Hepatic stellate cell (primary cell): ENCODE results near the gene CD244.
"Not testable (repeated sequence)": the region's sequence is repeated elsewhere in the genome, so short reads cannot be mapped to it uniquely, and the experiment has no call there.

ENCODE experiments used
- DNase-seq: peaks from one replicate; pipeline ENCODE4 v3.0.0; 2011; ENCODE audit warnings: low spot score

Gene CD244

DNA sequence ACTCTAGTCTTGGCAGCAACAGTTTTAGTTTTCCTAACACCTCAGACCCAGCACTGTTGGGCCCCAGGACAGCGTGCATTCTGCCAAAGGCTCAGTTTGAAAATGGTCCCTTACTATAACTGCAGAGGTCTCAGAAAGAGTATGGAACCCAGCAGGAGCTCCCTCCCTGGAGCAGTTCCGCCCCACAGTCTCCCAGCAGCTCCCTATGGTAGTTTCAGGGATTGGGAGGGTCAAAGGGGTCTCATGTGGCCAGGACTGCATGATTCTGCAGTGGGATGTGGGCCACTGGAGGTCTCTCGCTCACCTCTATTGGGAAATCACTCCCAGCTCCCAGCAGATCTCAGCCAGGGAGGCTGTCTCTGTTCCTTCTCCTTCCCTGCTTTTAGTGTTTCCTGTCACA, 54.4 kb downstream of the CD244 start:
- DNase-seq: no peak

DNA sequence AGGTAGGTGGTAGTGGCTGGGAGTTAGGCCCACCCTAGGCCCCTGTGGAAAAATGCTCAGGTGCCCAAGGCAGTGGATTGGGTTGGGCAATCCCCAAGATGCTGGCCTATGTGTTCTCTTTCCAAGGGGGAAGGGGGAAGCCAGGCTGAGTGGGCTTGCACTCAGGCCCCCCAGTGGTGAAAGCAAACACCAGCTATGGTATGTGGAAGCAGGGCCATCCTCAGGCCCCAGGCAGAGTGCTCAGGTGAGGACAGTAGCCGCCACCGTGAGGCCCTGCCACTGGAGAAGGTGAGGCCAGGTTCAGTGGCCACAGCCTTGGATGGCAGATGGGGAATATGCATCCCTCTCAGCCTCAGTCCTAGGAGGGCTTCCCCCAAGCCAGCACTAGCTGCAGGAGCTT, 54.9 kb downstream of the CD244 start:
- DNase-seq: no peak

DNA sequence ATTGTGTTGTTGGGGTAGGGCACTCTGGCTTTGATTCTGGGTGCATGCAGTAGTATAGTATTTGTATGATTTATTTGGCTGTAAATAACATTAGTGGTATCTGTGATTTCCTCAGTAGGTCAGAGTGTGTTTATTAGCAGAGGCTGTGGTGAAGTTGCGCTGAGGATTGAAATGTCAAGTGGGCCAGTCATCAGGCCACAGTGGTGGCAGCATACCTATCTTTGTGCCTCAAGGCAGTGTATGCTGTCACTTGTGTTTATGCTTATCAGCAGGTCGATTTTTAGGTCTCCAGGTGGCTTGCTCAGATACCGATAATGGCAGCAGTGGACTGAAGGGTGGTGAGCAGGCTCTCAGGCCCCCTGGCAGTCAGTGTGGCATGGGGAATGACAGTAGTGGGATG, 55.4 kb downstream of the CD244 start:
- DNase-seq: no peak

DNA sequence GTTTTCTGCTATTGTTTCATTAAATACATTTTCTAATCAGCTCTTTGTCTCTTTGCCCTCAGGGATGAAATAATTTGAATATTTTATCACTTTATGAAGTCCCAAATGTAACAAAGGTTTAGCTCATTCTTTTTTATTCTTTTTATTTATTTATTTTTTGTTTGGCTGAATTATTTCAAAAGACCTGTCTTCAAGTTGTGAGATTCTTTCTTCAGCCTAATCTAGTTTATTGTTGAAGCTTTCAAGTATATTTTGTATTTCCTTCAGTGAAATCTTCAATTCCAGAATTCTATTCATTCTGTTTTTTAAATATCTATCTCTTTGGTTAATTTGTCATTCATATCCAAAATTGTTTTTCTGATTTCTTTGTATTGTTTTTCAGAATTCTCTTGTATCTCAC, 55.9 kb downstream of the CD244 start:
- no peak for DNase-seq

DNA sequence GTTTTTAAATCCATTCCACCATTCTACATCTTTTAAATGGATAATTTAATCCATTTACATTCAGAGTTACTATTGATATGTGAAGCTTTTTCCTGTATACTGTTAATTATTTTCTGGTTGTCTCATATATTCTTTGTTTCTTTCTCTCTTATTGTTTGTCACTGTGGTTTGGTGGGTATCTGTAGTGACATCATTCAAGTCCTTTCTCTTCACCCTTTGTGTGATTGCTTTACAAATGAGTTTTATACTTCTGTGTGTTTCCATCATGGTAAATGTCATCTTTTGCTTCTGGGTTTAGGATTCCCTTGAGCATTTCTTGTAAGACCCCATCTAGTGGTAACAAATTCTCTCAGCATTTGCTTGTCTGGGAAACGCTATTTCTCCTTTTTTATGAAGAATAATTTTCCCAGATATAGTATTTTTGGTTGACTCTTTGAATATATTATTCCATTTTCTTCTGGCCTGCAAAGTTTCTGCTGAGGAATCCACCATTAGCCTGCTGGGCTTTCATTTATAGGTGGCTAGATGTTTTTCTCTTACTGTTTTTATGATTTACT, 56.5 kb downstream of the CD244 start:
- no peak for DNase-seq

DNA sequence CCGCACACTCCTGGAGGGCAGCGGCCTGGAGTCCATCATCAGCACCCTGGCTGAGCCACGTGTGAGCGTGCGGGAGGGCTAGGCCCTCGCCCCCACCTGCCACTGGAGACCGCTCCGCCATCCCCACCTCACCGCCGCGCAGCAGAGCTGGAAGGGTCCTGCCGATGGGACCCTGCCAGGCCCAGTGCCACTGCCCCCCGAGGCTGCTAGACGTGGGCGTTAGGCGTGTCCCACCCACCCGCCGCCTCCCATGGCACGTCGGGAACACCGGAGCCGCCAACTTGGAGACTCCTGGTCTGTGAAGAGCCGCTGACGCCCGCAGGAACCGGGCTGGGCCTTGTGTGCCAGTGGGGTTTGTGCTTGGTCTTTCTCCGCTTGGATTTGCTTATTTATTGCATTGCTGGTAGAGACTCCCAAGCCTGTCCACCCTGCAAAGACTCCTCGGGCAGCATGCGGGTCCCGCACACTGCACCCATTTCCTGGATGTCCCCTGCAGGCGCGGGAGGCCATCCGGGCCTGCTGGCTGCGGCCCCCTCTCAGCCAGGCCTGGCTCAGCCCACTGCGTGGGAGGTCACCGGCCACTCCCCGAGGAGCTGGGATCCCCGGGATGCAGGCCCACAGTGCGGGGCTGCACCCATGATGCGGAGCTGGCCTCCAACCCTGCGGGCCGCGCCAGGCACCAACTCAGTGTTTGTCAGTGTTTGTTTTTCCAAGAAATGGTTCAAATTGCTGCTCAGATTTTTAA, 60.7 kb downstream of the CD244 start:
- no peak for DNase-seq

DNA sequence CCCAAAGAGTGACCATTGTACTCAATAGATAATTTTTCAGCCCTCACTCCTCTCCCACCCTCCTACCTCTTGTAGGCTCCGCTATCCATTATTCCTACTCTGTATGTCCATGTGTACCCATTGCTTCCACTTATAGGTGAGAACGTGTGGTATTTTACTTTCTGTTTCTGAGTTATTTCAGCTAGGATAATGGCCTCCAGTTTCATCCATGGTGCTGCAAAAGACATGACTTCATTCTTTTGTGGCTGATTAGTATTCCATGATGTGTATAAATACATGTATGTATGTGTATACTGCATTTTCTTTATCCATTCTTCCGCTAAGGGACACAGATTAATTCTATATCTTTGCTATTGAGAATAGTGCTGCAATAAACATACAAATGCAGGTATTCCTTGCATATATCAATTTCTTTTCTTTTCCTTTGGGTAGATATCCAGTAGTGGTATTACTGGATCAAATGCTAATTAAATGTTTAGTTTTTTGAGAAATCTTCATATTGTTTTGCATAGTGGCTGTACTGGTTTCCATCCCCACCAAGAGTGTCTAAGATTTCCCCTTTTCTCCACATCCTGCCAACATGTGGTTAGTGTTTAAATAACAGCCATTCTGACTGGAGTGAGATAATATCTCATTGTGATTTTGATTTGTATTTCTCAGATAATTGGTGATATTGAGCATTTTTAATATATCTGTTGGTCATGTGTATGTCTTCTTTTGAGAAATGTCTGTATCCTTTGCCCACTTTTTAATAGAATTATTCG, 61.9 kb downstream of the CD244 start:
- no peak for DNase-seq

DNA sequence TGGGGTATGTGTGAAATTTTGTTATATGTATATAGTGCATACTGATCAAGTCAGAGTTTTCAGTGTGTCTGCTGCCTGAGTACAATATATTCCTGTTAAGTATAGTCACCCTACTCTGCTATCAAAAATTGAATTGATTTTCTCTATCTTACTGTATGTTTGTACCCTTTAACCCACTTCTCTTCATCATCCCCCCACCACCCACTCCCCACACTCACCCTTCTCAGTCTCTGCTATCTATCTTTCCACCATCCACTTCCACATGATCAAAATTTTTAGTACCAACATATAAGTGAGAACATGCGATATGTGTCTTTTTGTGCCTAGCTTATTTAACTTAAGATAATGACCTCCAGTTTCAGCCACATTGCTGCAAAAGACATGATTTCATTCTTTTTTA, 62.5 kb downstream of the CD244 start:
- DNase-seq: no peak

DNA sequence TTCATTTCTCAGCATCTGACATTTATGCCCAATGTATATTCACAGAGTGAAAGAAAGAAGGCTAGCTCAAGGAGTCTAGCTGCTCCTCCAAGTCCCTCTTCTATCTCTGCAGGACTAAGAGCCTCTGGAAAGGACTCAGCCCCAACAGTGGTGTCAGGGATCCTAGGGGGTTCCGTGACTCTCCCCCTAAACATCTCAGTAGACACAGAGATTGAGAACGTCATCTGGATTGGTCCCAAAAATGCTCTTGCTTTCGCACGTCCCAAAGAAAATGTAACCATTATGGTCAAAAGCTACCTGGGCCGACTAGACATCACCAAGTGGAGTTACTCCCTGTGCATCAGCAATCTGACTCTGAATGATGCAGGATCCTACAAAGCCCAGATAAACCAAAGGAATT, 63.0 kb downstream of the CD244 start:
- DNase-seq: no peak

DNA sequence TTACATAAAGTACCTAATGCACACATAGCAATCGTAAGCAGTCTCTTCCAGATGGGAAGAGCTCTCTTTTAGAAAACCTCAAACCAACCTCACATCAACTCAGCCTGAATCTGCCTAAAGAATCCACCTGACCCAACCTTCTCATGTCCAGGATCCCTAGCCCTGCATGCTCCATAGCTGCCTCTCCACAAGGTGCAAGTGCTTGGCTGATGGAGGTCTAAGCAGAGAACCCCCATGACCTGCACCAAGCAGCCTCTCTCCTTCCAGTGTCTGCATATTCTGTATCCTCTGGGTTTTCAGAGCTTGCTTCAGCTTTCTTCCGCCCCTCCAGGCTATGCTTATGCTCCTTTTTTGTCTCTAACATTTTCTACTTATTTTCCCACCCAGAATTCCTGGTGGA, 64.2 kb downstream of the CD244 start:
- no peak for DNase-seq

DNA sequence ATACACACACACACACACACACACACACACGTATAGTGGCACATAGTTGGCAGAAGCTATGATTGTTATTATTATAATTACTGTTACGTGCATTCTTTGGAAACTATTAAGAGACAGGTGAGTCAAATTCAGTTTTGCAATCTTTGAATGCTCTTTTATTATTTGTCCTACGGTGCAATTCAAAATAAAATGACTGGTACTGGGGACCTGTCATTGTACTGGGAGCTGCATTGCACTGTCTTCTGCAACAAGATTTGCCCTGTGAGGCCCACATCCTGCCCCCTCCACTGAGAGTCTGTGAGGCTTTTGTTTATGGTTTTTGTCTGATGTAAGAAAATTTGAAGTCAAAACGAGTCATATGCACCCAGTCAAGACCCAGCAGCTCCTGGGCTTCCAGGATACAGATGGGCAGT, 64.8 kb downstream of the CD244 start:
- no peak for DNase-seq

DNA sequence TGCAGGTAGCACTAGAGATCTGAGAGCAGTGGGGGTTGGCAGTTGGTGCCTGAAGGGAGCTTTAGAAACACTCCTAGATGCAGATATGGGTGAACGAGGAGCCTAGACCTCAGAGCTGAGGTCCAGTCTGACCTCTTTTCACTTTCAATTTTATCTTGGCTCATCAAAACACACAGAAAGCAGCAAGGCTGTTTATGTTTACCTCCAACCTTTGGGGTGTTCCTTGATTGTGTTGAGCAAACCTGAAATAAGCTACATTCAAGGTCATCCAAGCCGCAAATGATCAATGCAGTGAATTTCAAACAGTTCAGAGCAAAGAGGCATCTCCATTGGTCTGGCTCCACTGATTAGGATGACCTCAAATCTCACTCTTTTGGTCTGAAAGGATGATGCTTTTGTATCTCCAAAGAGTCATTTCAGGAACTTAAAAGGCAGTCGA, 65.4 kb downstream of the CD244 start:
- DNase-seq: no peak

DNA sequence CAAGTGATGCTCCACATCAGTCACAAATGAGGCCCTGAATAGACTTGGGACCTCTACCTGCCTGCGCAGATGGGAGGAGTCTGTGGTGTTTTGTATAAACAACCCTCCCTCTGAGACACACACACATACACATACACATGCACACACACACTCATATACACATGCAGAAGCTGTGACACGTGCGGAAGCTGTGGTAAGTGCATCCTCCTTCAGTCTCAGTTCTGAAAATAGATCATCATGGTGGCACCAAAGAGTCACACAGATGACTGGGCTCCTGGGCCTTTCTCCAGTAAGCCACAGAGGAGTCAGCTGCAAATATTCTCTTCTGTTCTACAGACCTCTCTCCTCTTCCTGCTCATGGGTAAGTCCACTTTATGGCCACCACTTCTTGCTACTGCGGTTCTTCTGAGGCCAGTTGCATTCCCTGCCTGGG, 66.7 kb downstream of the CD244 start, which contains the start of gene LY9:
Gene LY9, plus strand, starts transcription at position 224 of the 433 bp plus-strand sequence. Its CDS starts 14 bp downstream, at position 238.
- no peak for DNase-seq

DNA sequence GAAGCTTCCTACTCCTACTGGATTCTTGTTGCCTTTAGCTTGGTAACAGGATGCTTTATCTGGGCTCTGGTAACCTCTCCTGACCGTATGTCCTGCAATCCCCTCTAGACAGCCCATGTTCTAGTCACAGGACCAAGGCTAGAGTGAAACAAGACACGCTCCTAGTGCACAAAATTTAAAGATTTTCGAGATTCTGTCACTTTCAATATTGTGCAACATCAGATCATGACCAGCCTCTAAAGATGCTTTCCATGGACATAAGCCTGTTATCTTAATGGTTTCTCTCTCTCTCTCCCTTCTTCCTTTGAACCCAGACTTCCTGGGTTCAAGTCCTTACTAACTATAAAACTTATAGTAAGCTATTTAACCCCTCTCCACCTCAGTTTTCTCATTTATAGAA, 68.3 kb downstream of the CD244 start:
- no peak for DNase-seq

DNA sequence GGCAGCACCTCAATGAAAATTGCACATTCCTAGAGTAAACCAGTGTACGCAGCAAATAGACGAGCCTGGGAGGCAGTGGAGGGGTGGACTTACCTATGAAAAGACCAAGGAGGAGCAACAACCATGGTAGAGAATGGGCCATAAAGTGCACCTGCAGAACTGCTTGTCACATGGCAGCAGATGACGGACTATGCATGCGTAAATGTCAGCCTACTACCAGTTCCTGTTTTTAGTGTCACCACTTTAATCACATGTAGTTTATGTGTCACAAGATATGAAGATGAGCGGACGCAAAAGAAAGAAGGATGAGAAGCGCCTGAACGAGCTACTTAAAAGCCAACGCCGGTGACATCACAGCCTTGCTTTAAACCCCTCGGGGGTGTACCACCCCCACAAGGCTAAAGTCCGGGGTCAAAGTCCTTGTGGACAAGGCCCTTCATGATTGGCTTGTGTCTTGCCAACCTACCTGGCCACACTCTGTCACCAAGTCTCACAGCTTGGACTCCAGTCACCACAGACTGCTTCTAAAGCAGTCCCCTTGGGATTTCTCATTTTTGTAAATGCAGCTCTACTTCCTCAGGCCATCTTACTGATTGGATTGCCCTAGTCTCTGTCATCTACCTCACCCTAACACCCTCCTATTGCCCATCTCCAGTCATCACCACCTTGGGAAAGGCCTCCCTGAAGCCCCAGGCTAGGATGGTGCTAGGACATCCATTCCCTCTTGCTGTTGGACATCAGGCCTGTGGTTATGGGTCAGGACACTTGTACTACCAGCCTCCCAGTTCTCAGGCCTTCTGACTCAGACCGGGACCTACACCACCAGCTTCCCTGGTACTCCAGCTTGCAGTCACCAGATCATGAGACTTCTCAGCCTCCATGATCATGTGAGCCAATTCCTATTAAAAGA, 72.7 kb downstream of the CD244 start:
- no peak for DNase-seq

DNA sequence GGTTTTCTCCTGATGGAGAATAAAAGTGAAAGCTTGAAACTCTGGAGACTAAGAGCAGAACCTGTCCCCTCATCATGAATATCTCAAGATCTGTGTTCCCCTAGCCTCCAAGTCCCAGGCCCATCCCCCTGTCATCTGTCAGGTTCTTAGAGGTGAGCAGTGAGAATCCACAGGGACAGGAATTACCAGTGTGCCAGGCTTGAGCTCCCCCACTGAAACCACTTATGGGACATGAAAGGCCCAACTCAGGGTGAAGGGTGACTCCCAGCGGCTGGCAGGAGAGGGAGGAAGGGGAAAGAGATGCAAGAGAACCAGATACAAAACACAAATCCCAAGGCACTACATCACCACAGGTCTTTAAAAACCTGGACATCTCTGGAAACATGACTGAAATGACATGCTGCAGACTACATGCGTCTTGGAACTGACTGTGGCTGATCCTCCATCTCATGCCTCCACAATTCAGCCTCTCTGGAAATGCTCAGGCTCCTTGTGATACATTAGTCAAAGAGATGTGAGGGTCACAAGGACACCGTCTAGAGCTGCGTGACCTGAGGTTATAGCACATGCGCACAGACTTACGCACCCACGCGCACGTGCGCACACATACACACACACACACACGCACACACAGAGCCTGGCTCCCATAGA, 73.5 kb downstream of the CD244 start:
- DNase-seq: no peak

DNA sequence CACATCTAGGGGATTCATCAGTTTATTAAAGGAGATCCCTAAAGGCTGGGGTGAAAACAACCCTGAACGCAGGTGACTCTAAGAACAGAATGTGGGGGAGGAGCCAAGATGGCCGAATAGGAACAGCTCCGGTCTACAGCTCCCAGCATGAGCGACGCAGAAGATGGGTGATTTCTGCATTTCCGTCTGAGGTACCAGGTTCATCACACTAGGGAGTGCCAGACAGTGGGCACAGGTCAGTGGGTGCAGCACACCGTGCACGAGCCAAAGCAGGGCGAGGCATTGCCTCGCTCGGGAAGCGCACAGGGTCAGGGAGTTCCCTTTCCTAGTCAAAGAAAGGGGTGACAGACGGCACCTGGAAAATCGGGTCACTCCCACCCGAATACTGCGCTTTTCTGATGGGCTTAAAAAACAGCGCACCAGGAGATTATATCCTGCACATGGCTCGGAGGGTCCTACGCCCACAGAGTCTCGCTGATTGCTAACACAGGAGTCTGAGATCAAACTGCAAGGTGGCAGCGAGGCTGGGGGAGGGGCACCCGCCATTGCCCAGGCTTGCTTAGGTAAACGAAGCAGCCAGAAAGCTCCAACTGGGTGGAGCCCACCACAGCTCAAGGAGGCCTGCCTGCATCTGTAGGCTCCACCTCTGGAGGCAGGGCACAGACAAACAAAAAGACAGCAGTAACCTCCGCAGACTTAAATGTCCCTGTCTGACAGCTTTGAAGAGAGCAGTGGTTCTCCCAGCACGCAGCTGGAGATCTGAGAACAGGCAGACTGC, 79.5 kb downstream of the CD244 start:
- not testable (repeated sequence) for DNase-seq

DNA sequence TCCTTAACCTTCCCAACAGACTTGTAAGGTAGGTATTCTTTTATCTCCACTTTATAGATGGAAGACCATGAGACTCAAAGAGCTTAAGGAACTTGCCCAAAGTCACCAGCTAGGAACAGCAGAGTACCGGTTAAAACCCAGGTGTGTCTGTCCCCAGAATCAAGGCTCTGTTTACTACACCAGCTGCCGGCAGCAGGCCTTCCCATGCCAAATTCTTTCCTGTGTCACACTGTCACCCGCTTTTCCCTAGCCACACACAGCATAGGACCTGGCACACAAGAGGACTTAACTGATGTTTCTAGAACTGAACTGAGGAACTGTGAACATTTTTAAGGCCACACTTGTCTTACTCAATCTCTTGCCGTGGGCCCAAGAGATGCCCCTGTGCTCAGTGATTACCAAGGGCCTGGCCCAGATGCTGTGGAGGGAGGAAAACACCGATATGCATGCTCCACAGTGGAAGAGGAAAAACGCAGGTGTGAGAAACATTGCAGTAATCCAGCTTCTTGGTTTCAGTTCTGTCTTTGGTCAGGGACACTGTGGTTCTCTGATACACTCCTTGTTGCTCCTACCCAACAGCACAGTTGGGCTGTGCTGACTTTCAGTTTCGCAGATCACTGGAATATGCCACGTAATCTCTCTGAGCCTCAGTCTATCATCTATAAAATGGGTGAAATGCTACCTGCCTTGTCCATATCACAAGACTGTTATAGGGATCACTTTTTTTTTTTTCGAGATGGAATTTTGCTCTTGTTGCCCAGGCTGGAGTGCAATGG, 80.6 kb downstream of the CD244 start:
- DNase-seq: no peak

DNA sequence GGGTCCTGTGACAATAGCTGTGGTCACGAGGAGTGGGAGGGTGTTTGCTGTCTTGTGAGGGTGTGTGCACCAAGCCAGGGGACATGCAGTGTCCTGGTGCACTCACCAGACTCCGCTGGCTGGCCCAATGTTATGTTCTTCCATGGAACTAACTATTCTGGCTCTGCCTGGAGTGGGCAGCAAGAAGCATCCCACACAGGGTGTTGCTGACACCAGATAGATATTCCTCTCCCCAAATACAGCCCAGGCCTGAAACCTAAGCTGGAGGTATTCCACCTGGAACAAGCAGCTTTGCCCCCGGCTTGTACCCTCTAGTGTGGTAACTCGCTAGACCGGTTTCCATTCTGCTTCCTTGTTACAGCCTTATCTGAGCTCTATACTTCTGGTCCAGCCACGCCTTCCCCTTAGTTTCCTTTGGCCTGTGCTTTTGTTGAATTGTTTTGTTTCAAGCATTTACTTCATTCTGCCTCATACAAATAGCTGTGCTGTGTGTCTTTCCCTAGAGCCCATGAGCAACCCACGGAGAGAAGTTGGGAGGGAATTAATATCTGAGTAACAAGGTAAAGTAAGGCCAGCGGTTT, 81.4 kb downstream of the CD244 start:
- DNase-seq: no peak

DNA sequence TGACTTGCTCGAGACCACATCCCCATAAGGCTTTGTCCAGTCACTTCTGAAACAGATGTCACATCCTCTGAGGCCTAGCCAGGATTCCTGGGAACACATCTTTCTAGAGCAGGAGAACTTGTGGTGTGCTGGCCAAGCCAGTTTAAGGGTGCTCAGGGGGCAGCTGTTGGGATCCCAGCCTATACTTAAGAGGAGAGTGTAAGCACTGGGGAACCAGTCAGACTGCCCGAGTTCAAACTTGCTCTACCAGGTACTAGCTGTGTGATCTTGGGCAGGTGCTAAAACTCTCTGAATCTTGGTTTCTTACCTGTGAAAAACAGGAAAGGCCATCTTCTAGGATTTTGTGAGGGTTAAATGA, 82.3 kb downstream of the CD244 start:
- DNase-seq: no peak
